CD4-positive, alpha-beta memory T cell (primary cell): Measurements from ENCODE around the gene MRNIP. TPM values are rescaled to one million over a fixed set of nuclear protein-coding genes. Genes with fewer than 3 reads are reported as not detected.

Source experiments
- CTCF ChIA-PET: fragments of 350-600 bp; sonication (Branson Sonifier 250); formaldehyde crosslinking; loops from one replicate; lab custom pipeline; 2021; ENCODE audit warnings: inconsistent platforms; ENCODE audit not compliant: partially characterized antibody; lab: Charles Lee
- POLR2A ChIA-PET: fragments of 350-600 bp; sonication (Branson Sonifier 250); formaldehyde crosslinking; loops from one replicate; lab custom pipeline; 2021; ENCODE audit not compliant: partially characterized antibody; lab: Charles Lee
- DNase-seq, 5 donors: peaks; one replicate each; pipeline versions ENCODE4 v3.0.0 to v3.0.0-alpha.2; 2020 to 2022; ENCODE audit warnings: mixed read lengths in 1 of 5
- H3K27ac ChIP-seq: one replicate; pipeline ENCODE4 v1.7.0; 2013; ENCODE audit warnings: low read depth, low read length
- H3K27me3 ChIP-seq: 2 replicates; pipeline ENCODE4 v1.7.0; 2013; ENCODE audit warnings: mild to moderate bottlenecking, low read length, moderate library complexity; ENCODE audit not compliant: insufficient read depth
- H3K36me3 ChIP-seq: 2 replicates; pipeline ENCODE4 v1.7.0; 2013; ENCODE audit warnings: mild to moderate bottlenecking, low read length, moderate library complexity; ENCODE audit not compliant: insufficient read depth
- H3K4me1 ChIP-seq: 2 replicates; pipeline ENCODE4 v1.7.0; 2013; ENCODE audit warnings: mild to moderate bottlenecking, low read length, moderate library complexity; ENCODE audit not compliant: insufficient read depth
- H3K4me3 ChIP-seq, 2 donors: one replicate each; pipeline ENCODE4 v1.7.0; 2013; ENCODE audit warnings: low read length in 2 of 2, mild to moderate bottlenecking in 1 of 2
- H3K9me3 ChIP-seq, 2 donors: one replicate each; pipeline ENCODE4 v1.7.0; 2013; ENCODE audit warnings: low read length in 2 of 2, control low read depth in 1 of 2; ENCODE audit not compliant: control insufficient read depth in 1 of 2
- H3K27ac Mint-ChIP-seq, 7 donors: one replicate each; pipeline ENCODE4 v1.8.0; 2020 to 2021; ENCODE audit warnings: mixed read lengths in 7 of 7, mild to moderate bottlenecking in 6 of 7, inconsistent platforms in 3 of 7, moderate library complexity in 3 of 7
- H3K27me3 Mint-ChIP-seq, 2 donors: one replicate each; pipeline ENCODE4 v1.8.0; 2020 to 2021; ENCODE audit warnings: mixed read lengths in 2 of 2
- H3K36me3 Mint-ChIP-seq, 2 donors: one replicate each; pipeline ENCODE4 v1.8.0; 2020 to 2021; ENCODE audit warnings: mixed read lengths in 2 of 2, inconsistent platforms in 1 of 2, mild to moderate bottlenecking in 1 of 2
- H3K4me1 Mint-ChIP-seq, 4 donors: one replicate each; pipeline ENCODE4 v1.8.0; 2020 to 2021; ENCODE audit warnings: mixed read lengths in 4 of 4, mild to moderate bottlenecking in 1 of 4
- H3K4me3 Mint-ChIP-seq, 8 donors: one replicate each; pipeline ENCODE4 v1.8.0; 2020 to 2021; ENCODE audit warnings: mixed read lengths in 8 of 8, mild to moderate bottlenecking in 7 of 8, moderate library complexity in 6 of 8, inconsistent platforms in 3 of 8
- H3K9me3 Mint-ChIP-seq, 8 donors: one replicate each; pipeline ENCODE4 v1.8.0; 2020 to 2021; ENCODE audit warnings: mixed read lengths in 8 of 8, mild to moderate bottlenecking in 5 of 8, inconsistent platforms in 3 of 8, moderate library complexity in 1 of 8
- intact Hi-C: fragments of 100-400 bp; cut with micrococcal nuclease; formaldehyde crosslinking; loops from one replicate; pipeline ENCODE4 v1.15.1; 2023
- polyA plus RNA-seq, 2 donors: library from polyadenylated mRNA; unstranded; fragments of 300-500 nt; fragmentation: Illumina TruSeq; gene quantifications; one replicate each; pipeline ENCODE4 v1.2.3, GENCODE V29; 2021
- total RNA-seq, 2 experiments: library from RNA; stranded (reverse); gene quantifications; one replicate each; pipeline ENCODE4 v1.2.3, GENCODE V29; 2021

The MRNIP gene
- total and polyA plus RNA-seq, 4 experiments from 2014 or later = 11.4 to 129 (median 70.9) TPM

- DNase-seq = no peak
- H3K36me3 ChIP-seq = peaks cover 22% of the 10 kb centered on the region
- Mint-ChIP-seq H3K36me3 (peaks cover 17 to 42% of the 10 kb centered on the region in 2 donors), H3K4me1 (peaks cover 0 to 3% (median under 1%) of the 10 kb centered on the region in 4 donors), H3K4me3 (no peak overlapping the region), H3K9me3 (no peaks in the 10 kb centered on the region), H3K27me3 (no peaks in the 10 kb centered on the region), H3K27ac (peak overlapping the region in 1 of 7 donors; percentile 47)
- ChIA-PET POLR2A (no interaction called here), CTCF (interaction anchor here (1.5 kb wide), 1 partner anchor 13 kb away, joined by 4 read pairs; no protein-coding TSS in a partner anchor)
- no peak overlapping the region for H3K27ac ChIP-seq
- no peaks in the 10 kb centered on the region for H3K9me3 ChIP-seq
- intact Hi-C loops = no loop called here
- H3K27me3 ChIP-seq = no peaks in the 10 kb centered on the region
- no peaks in the 10 kb centered on the region for H3K4me1 ChIP-seq
- no peak overlapping the region for H3K4me3 ChIP-seq
These were observed 17.4 kb upstream of the MRNIP start for GRCh38 chr5:179875741-179876609.

- H3K36me3 ChIP-seq = peaks cover 22% of the 10 kb centered on the region
- H3K36me3 Mint-ChIP-seq = peaks cover 17 to 45% of the 10 kb centered on the region in 2 donors
- no peak overlapping the region for H3K4me3 Mint-ChIP-seq
These were observed 16.1 kb upstream of the MRNIP start for GRCh38 chr5:179874536-179875292.

GRCh38 chr5:179874136-179874535 is 15.5 kb upstream of the MRNIP start:
- CTCF ChIA-PET = no interaction called here
- intact Hi-C loops = no loop called here
- H3K36me3 Mint-ChIP-seq = peaks cover 17 to 47% of the 10 kb centered on the region in 2 donors
- POLR2A ChIA-PET = interaction anchor here (1.2 kb wide), 1 partner anchor 54 kb away, joined by 3 read pairs; no protein-coding TSS in a partner anchor
- H3K4me1 Mint-ChIP-seq = peaks cover 0 to 3% (median under 1%) of the 10 kb centered on the region in 4 donors
- Histone ChIP-seq H3K4me1 (no peaks in the 10 kb centered on the region), H3K27ac (no peak overlapping the region), H3K9me3 (no peaks in the 10 kb centered on the region), H3K4me3 (no peak overlapping the region), H3K36me3 (peaks cover 22% of the 10 kb centered on the region), H3K27me3 (no peaks in the 10 kb centered on the region)
- no peak for DNase-seq
- no peaks in the 10 kb centered on the region for H3K27me3 Mint-ChIP-seq
- H3K4me3 Mint-ChIP-seq = no peak overlapping the region
- H3K9me3 Mint-ChIP-seq = no peaks in the 10 kb centered on the region
- H3K27ac Mint-ChIP-seq = peak overlapping the region in 1 of 7 donors; percentile 66

More at GRCh38 chr5:179874536-179875292, 16.1 kb upstream of the MRNIP start:
- Histone ChIP-seq H3K4me3 (no peak overlapping the region), H3K4me1 (no peaks in the 10 kb centered on the region), H3K27ac (no peak overlapping the region), H3K9me3 (no peaks in the 10 kb centered on the region), H3K27me3 (no peaks in the 10 kb centered on the region)
- CTCF ChIA-PET = no interaction called here
- no peak for DNase-seq
- H3K9me3 Mint-ChIP-seq = no peaks in the 10 kb centered on the region
- no peak overlapping the region for H3K27ac Mint-ChIP-seq
- POLR2A ChIA-PET = interaction anchor here (1.2 kb wide), 1 partner anchor 55 kb away, joined by 3 read pairs; no protein-coding TSS in a partner anchor
- no peaks in the 10 kb centered on the region for H3K27me3 Mint-ChIP-seq
- peaks cover 0 to 3% (median under 1%) of the 10 kb centered on the region in 4 donors for H3K4me1 Mint-ChIP-seq
- intact Hi-C loops = no loop called here

GRCh38 chr5:179873588-179874110 is 15.0 kb upstream of the MRNIP start:
- CTCF ChIA-PET = no interaction called here

GRCh38 chr5:179872828-179873575 is 14.4 kb upstream of the MRNIP start:
- Mint-ChIP-seq H3K9me3 (no peaks in the 10 kb centered on the region), H3K27ac (peak overlapping the region in 2 of 7 donors; percentile 63 to 76), H3K4me1 (peaks cover 0 to 3% (median under 1%) of the 10 kb centered on the region in 4 donors), H3K4me3 (no peak overlapping the region), H3K27me3 (no peaks in the 10 kb centered on the region), H3K36me3 (peaks cover 17 to 44% of the 10 kb centered on the region in 2 donors)
- no peaks in the 10 kb centered on the region for H3K9me3 ChIP-seq
- no peaks in the 10 kb centered on the region for H3K4me1 ChIP-seq
- no peak for DNase-seq
- H3K27ac ChIP-seq = no peak overlapping the region
- intact Hi-C loops = no loop called here
- POLR2A ChIA-PET = no interaction called here
- H3K27me3 ChIP-seq = no peaks in the 10 kb centered on the region
- CTCF ChIA-PET = no interaction called here
- no peak overlapping the region for H3K4me3 ChIP-seq
- H3K36me3 ChIP-seq = peaks cover 22% of the 10 kb centered on the region

More at GRCh38 chr5:179873588-179874110, 15.0 kb upstream of the MRNIP start:
- Mint-ChIP-seq H3K4me1 (peaks cover 0 to 3% (median under 1%) of the 10 kb centered on the region in 4 donors), H3K4me3 (no peak overlapping the region), H3K27me3 (no peaks in the 10 kb centered on the region), H3K36me3 (peaks cover 17 to 44% of the 10 kb centered on the region in 2 donors), H3K27ac (no peak overlapping the region), H3K9me3 (no peaks in the 10 kb centered on the region)
- no peak for DNase-seq
- intact Hi-C loops = no loop called here
- H3K4me1 ChIP-seq = no peaks in the 10 kb centered on the region
- no peaks in the 10 kb centered on the region for H3K27me3 ChIP-seq
- H3K27ac ChIP-seq = no peak overlapping the region
- H3K9me3 ChIP-seq = no peaks in the 10 kb centered on the region
- POLR2A ChIA-PET = no interaction called here
- peaks cover 22% of the 10 kb centered on the region for H3K36me3 ChIP-seq
- H3K4me3 ChIP-seq = no peak overlapping the region

GRCh38 chr5:179872055-179872827 is 13.6 kb upstream of the MRNIP start:
- H3K4me1 ChIP-seq = no peaks in the 10 kb centered on the region
- no peak overlapping the region for H3K27ac Mint-ChIP-seq
- H3K4me3 Mint-ChIP-seq = no peak overlapping the region
- peaks cover 22% of the 10 kb centered on the region for H3K36me3 ChIP-seq
- H3K4me1 Mint-ChIP-seq = no peaks in the 10 kb centered on the region
- POLR2A ChIA-PET = no interaction called here
- no peaks in the 10 kb centered on the region for H3K9me3 ChIP-seq
- no peaks in the 10 kb centered on the region for H3K9me3 Mint-ChIP-seq
- DNase-seq = no peak
- H3K27me3 ChIP-seq = no peaks in the 10 kb centered on the region
- no peak overlapping the region for H3K4me3 ChIP-seq
- CTCF ChIA-PET = no interaction called here
- peaks cover 12 to 41% of the 10 kb centered on the region in 2 donors for H3K36me3 Mint-ChIP-seq
- no peaks in the 10 kb centered on the region for H3K27me3 Mint-ChIP-seq
- intact Hi-C loops = no loop called here
- H3K27ac ChIP-seq = no peak overlapping the region
